DND-41 (cell line): ENCODE measurements around the gene NPFF.

Experiments
- ATAC-seq: fragments of 200-7000 bp; cut with Tn5 transposase; 3 replicates; pipeline ENCODE4 v1.9.1; 2021; ENCODE audit warnings: low read depth; ENCODE audit not compliant: insufficient read depth
- DNase-seq: peaks from one replicate; pipeline ENCODE4 v3.0.0-alpha.2; 2020
- H2AFZ ChIP-seq: 2 replicates; pipeline ENCODE4 v1.6.0; 2012; ENCODE audit warnings: low read depth, low read length
- H3K27ac ChIP-seq: 2 replicates; pipeline ENCODE4 v1.5.1; 2012; ENCODE audit warnings: low read length, inconsistent platforms
- H3K27me3 ChIP-seq: fragments of 200-600 bp; sonication (generic); 2 replicates; pipeline ENCODE4 v1.6.0; 2012; ENCODE audit warnings: low read length, mild to moderate bottlenecking, inconsistent platforms; ENCODE audit not compliant: insufficient read depth, poor library complexity
- H3K36me3 ChIP-seq: 2 replicates; pipeline ENCODE4 v1.5.1; 2012; ENCODE audit warnings: low read length, inconsistent platforms; ENCODE audit not compliant: insufficient read depth
- H3K4me1 ChIP-seq: 2 replicates; pipeline ENCODE4 v1.5.1; 2012; ENCODE audit warnings: mild to moderate bottlenecking, low read length; ENCODE audit not compliant: insufficient read depth
- H3K4me2 ChIP-seq: 2 replicates; pipeline ENCODE4 v1.6.0; 2012; ENCODE audit warnings: mild to moderate bottlenecking, moderate library complexity, low read length, inconsistent platforms; ENCODE audit not compliant: insufficient read depth
- H3K4me3 ChIP-seq, 2 experiments: fragments of 200-600 bp in 1 of 2; shearing (Covaris generic) in 1 of 2; 2 replicates each; pipeline ENCODE4 v1.5.1; 2012 to 2016; ENCODE audit warnings: inconsistent platforms in 2 of 2, low read length in 2 of 2, mild to moderate bottlenecking in 2 of 2, low read depth in 1 of 2, moderate library complexity in 1 of 2
- H3K79me2 ChIP-seq: 2 replicates; pipeline ENCODE4 v1.6.0; 2012; ENCODE audit warnings: low read length, inconsistent platforms; ENCODE audit not compliant: insufficient read depth
- H3K9ac ChIP-seq: 2 replicates; pipeline ENCODE4 v1.6.0; 2012; ENCODE audit warnings: low read depth, mild to moderate bottlenecking, inconsistent platforms, low read length, moderate library complexity
- H3K9me3 ChIP-seq: 2 replicates; pipeline ENCODE4 v1.5.1; 2012; ENCODE audit warnings: low read length, moderate library complexity, mild to moderate bottlenecking, inconsistent platforms; ENCODE audit not compliant: insufficient read depth, severe bottlenecking
- H4K20me1 ChIP-seq: 2 replicates; pipeline ENCODE4 v1.6.0; 2012; ENCODE audit warnings: low read length; ENCODE audit not compliant: insufficient read depth
- CTCF ChIP-seq: IDR thresholded peaks from 2 replicates; pipeline ENCODE4 v1.5.1; 2012; ENCODE audit warnings: borderline replicate concordance, low read length, moderate library complexity, mild to moderate bottlenecking; ENCODE audit not compliant: poor library complexity, severe bottlenecking; ENCODE audit errors: extremely low read depth
- EZH2 ChIP-seq: IDR thresholded peaks from 3 replicates; pipeline ENCODE4 v1.6.1; 2012; ENCODE audit warnings: borderline replicate concordance, low read depth, mild to moderate bottlenecking, moderate library complexity, low read length, inconsistent platforms; ENCODE audit not compliant: severe bottlenecking

NPFF gene

GRCh38 chr12:53461591-53461990 lies 45.7 kb downstream of the NPFF start:
- no peaks in the 10 kb centered on the region for H3K9me3 ChIP-seq
- TF ChIP-seq CTCF (no peak), EZH2 (no peak)
- H3K4me1 ChIP-seq: peaks cover 8% of the 10 kb centered on the region; the same call in 1 of the 2 replicates
- ATAC-seq: no peak
- DNase-seq: no peak
- H3K4me2 ChIP-seq: no peak overlapping the region
- H3K27me3 ChIP-seq: no peaks in the 10 kb centered on the region
- H3K9ac ChIP-seq: no peak overlapping the region
- H3K4me3 ChIP-seq: no peak overlapping the region
- peaks cover 94% of the 10 kb centered on the region for H4K20me1 ChIP-seq
- no peak overlapping the region for H2AFZ ChIP-seq
- peaks cover 100% of the 10 kb centered on the region for H3K36me3 ChIP-seq
- no peak overlapping the region for H3K27ac ChIP-seq
- H3K79me2 ChIP-seq: peaks cover 99% of the 10 kb centered on the region

GRCh38 chr12:53461059-53461458 lies 46.2 kb downstream of the NPFF start:
- TF ChIP-seq EZH2: no peak
- no peak for TF ChIP-seq CTCF
- Histone ChIP-seq H2AFZ (no peak overlapping the region), H4K20me1 (peaks cover 93% of the 10 kb centered on the region), H3K4me1 (peaks cover 8% of the 10 kb centered on the region; the same call in 1 of the 2 replicates), H3K27me3 (no peaks in the 10 kb centered on the region), H3K9me3 (no peaks in the 10 kb centered on the region), H3K4me2 (no peak overlapping the region), H3K27ac (no peak overlapping the region), H3K79me2 (peaks cover 99% of the 10 kb centered on the region), H3K9ac (no peak overlapping the region), H3K4me3 (no peak overlapping the region), H3K36me3 (peaks cover 100% of the 10 kb centered on the region)
- no peak for DNase-seq
- ATAC-seq: no peak

GRCh38 chr12:53459097-53459496 lies 48.2 kb downstream of the NPFF start:
- H3K9ac ChIP-seq: no peak overlapping the region
- H4K20me1 ChIP-seq: peaks cover 94% of the 10 kb centered on the region
- no peak for ATAC-seq
- TF ChIP-seq CTCF: no peak
- no peak for TF ChIP-seq EZH2
- no peaks in the 10 kb centered on the region for H3K9me3 ChIP-seq
- DNase-seq: no peak
- H3K79me2 ChIP-seq: peaks cover 100% of the 10 kb centered on the region
- no peaks in the 10 kb centered on the region for H3K27me3 ChIP-seq
- H2AFZ ChIP-seq: no peak overlapping the region
- H3K4me2 ChIP-seq: 0 out of 2 replicates have a peak overlapping the region, but pooled peaks have one; percentile 4
- no peak overlapping the region for H3K4me3 ChIP-seq
- H3K27ac ChIP-seq: no peak overlapping the region
- peaks cover 28% of the 10 kb centered on the region for H3K4me1 ChIP-seq
- H3K36me3 ChIP-seq: peaks cover 100% of the 10 kb centered on the region
